ENCODE results near the gene NMT2.

- TF ChIP-seq, protein P1, sequence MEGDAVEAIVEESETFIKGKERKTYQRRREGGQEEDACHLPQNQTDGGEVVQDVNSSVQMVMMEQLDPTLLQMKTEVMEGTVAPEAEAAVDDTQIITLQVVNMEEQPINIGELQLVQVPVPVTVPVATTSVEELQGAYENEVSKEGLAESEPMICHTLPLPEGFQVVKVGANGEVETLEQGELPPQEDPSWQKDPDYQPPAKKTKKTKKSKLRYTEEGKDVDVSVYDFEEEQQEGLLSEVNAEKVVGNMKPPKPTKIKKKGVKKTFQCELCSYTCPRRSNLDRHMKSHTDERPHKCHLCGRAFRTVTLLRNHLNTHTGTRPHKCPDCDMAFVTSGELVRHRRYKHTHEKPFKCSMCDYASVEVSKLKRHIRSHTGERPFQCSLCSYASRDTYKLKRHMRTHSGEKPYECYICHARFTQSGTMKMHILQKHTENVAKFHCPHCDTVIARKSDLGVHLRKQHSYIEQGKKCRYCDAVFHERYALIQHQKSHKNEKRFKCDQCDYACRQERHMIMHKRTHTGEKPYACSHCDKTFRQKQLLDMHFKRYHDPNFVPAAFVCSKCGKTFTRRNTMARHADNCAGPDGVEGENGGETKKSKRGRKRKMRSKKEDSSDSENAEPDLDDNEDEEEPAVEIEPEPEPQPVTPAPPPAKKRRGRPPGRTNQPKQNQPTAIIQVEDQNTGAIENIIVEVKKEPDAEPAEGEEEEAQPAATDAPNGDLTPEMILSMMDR (IDR thresholded peaks at IDR 0.05; ENCODE audit: low read length): no peak
- no peak for TF ChIP-seq EZH2 (optimal IDR thresholded peaks at IDR 0.05; ENCODE audit: low read depth, low read length)
Measured at GRCh38 chr10:15163253-15163828, 5.2 kb downstream of the NMT2 start.

All from MM.1S (cell line).